ENCODE results near the gene DDI2.

GRCh38 chr1:15705184-15705566 is 87.9 kb downstream of the DDI2 start:
- TF ChIP-seq CTCF (IDR thresholded peaks at IDR 0.05) (no peak), POLR2A (IDR thresholded peaks at IDR 0.05) (no peak)
